CD4-positive, alpha-beta T cell (primary cell): ENCODE results near the gene DOCK9. TPM values are rescaled to one million over a fixed set of nuclear protein-coding genes. Genes with fewer than 3 reads are reported as not detected.

ENCODE experiments used
- ATAC-seq: fragments of 200-7000 bp; cut with Tn5 transposase; one replicate; pipeline ENCODE4 v1.10.0; 2022; ENCODE audit warnings: mild to moderate bottlenecking; ENCODE audit not compliant: poor library complexity
- CTCF ChIA-PET: fragments of 350-600 bp; sonication (Branson Sonifier 250); formaldehyde crosslinking; loops from one replicate; lab custom pipeline; 2021; ENCODE audit warnings: antibody characterized with exemption, inconsistent platforms; lab: Charles Lee
- POLR2A ChIA-PET: fragments of 350-600 bp; sonication (Branson Sonifier 250); formaldehyde crosslinking; loops from one replicate; lab custom pipeline; 2021; ENCODE audit warnings: antibody characterized with exemption, inconsistent platforms; lab: Charles Lee
- DNase-seq, 14 experiments: peaks; one replicate each; pipeline ENCODE4 v3.0.0-alpha.2; 2013 to 2020; ENCODE audit warnings: mixed read lengths in 2 of 14
- H3K27ac ChIP-seq, 2 donors: one replicate each; pipeline versions ENCODE4 v1.5.1 to v1.7.0; 2013; ENCODE audit warnings: low read length in 2 of 2, low read depth in 1 of 2, mild to moderate bottlenecking in 1 of 2
- H3K27me3 ChIP-seq, 2 experiments: 1 replicate in 1 of 2; 2 replicates in 1 of 2; pipeline versions ENCODE4 v1.6.1 to v1.7.0; 2013; ENCODE audit warnings: low read length in 2 of 2, control low read depth in 1 of 2, mild to moderate bottlenecking in 1 of 2, moderate library complexity in 1 of 2; ENCODE audit not compliant: insufficient read depth in 2 of 2, control insufficient read depth in 1 of 2
- H3K36me3 ChIP-seq: one replicate; pipeline ENCODE4 v1.6.1; 2013; ENCODE audit warnings: low read length, control low read depth; ENCODE audit not compliant: insufficient read depth
- H3K4me1 ChIP-seq: one replicate; pipeline ENCODE4 v1.6.1; 2013; ENCODE audit warnings: low read length, control low read depth; ENCODE audit not compliant: insufficient read depth
- H3K4me3 ChIP-seq: one replicate; pipeline ENCODE4 v1.5.1; 2013; ENCODE audit warnings: mild to moderate bottlenecking, low read length, moderate library complexity
- H3K9me3 ChIP-seq, 2 experiments: 1 replicate in 1 of 2; 2 replicates in 1 of 2; pipeline versions ENCODE4 v1.6.1 to v1.7.0; 2013; ENCODE audit warnings: low read length in 2 of 2, mild to moderate bottlenecking in 2 of 2, control low read depth in 1 of 2, moderate library complexity in 1 of 2; ENCODE audit not compliant: control insufficient read depth in 1 of 2, insufficient read depth in 1 of 2
- H3K27ac Mint-ChIP-seq: one replicate; pipeline ENCODE4 v1.8.0; 2020; ENCODE audit warnings: mixed read lengths
- H3K27me3 Mint-ChIP-seq: one replicate; pipeline ENCODE4 v1.8.0; 2021; ENCODE audit warnings: mixed read lengths
- H3K36me3 Mint-ChIP-seq: one replicate; pipeline ENCODE4 v1.8.0; 2021; ENCODE audit warnings: low read depth, mixed read lengths
- H3K4me1 Mint-ChIP-seq: one replicate; pipeline ENCODE4 v1.8.0; 2021; ENCODE audit warnings: low read depth, mixed read lengths
- H3K4me3 Mint-ChIP-seq: one replicate; pipeline ENCODE4 v1.8.0; 2020; ENCODE audit warnings: mild to moderate bottlenecking, mixed read lengths
- H3K9me3 Mint-ChIP-seq: one replicate; pipeline ENCODE4 v1.8.0; 2020; ENCODE audit warnings: mixed read lengths
- intact Hi-C, 2 experiments: fragments of 100-400 bp; cut with DNase I in 1 of 2; cut with micrococcal nuclease in 1 of 2; formaldehyde crosslinking; loops; one replicate each; pipeline versions ENCODE4 v1.15.1 to v1.9.0; 2023 to 2025; cut with DNase I, micrococcal nuclease
- total RNA-seq, 174 experiments: library from RNA in 2 of 174; stranded (reverse) in 2 of 174; gene quantifications; one replicate each; pipeline ENCODE4 v1.2.3 and lab custom pipeline; 2021 to 2026
- TF ChIP-seq, protein P1 (sequence below): fragments of 200-600 bp; IDR thresholded peaks from one replicate; pipeline ENCODE4 v1.8.0; 2022; ENCODE audit warnings: antibody characterized with exemption, mild to moderate bottlenecking

The DOCK9 gene
- total RNA-seq, 2 experiments from 2014 or later = 76.3 to 79.3 TPM

DNA sequence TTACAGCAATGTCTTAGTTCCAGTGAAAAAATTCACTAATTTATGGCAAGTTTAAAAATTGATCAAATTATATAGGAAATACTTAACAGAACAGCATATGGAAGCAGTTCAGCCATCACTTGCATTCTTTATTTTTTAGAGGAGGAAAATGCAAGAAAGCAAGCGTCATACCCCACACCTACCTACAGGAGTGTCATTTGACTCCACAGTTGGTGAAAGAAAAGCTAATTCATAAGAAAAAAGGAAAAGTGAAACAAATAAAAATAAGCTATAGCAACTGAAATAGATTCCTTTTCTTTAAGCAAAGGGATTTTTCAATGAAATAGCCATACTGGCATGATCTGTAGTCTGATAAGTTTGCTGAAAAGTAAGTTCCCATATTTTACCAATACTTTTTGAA, 111.0 kb downstream of the DOCK9 start:
- H3K9me3 Mint-ChIP-seq = no peaks in the 10 kb centered on the region
- H3K36me3 Mint-ChIP-seq = peaks cover 100% of the 10 kb centered on the region
- H3K27me3 ChIP-seq = no peaks in the 10 kb centered on the region
- DNase-seq = no peak
- POLR2A ChIA-PET = interaction anchor here (0.5 kb wide), 1 partner anchor 96 kb away, joined by 4 read pairs; no protein-coding TSS in a partner anchor
- no peaks in the 10 kb centered on the region for H3K27me3 Mint-ChIP-seq
- ATAC-seq = no peak
- H3K27ac Mint-ChIP-seq = no peak overlapping the region
- H3K27ac ChIP-seq = no peak overlapping the region
- H3K9me3 ChIP-seq = no peaks in the 10 kb centered on the region
- no peak overlapping the region for H3K4me3 ChIP-seq
- TF ChIP-seq, protein P1, sequence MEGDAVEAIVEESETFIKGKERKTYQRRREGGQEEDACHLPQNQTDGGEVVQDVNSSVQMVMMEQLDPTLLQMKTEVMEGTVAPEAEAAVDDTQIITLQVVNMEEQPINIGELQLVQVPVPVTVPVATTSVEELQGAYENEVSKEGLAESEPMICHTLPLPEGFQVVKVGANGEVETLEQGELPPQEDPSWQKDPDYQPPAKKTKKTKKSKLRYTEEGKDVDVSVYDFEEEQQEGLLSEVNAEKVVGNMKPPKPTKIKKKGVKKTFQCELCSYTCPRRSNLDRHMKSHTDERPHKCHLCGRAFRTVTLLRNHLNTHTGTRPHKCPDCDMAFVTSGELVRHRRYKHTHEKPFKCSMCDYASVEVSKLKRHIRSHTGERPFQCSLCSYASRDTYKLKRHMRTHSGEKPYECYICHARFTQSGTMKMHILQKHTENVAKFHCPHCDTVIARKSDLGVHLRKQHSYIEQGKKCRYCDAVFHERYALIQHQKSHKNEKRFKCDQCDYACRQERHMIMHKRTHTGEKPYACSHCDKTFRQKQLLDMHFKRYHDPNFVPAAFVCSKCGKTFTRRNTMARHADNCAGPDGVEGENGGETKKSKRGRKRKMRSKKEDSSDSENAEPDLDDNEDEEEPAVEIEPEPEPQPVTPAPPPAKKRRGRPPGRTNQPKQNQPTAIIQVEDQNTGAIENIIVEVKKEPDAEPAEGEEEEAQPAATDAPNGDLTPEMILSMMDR = no peak
- H3K4me3 Mint-ChIP-seq = no peak overlapping the region
- CTCF ChIA-PET = interaction anchor here (1.5 kb wide), 1 partner anchor 17 kb away, joined by 4 read pairs; no protein-coding TSS in a partner anchor
- H3K4me1 ChIP-seq = no peaks in the 10 kb centered on the region
- intact Hi-C loops = no loop called here
- H3K36me3 ChIP-seq = peaks cover 77% of the 10 kb centered on the region
- H3K4me1 Mint-ChIP-seq = peaks cover 10% of the 10 kb centered on the region

DNA sequence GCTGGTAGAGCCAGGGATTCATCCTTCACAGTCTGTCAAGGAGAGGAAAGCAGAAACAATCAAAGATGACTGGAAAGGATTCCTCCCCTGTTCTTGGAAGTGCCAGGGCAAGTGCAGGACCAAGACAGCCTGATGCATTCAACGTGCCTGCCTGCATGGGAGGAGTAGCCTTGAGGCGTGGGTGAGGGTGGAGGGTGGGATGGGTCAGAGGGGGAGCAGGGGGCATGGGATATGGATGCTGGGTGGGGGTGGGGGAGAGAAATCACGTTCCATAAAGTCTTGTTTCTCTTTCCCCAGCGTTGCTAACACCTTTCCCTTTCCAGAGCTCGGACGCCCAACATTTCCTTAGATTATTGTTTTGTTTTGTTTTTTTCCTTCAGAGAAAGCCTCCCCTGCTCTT, 117.4 kb downstream of the DOCK9 start:
- CTCF ChIA-PET = no interaction called here
- no peaks in the 10 kb centered on the region for H3K9me3 ChIP-seq
- peaks cover 98% of the 10 kb centered on the region for H3K36me3 Mint-ChIP-seq

DNA sequence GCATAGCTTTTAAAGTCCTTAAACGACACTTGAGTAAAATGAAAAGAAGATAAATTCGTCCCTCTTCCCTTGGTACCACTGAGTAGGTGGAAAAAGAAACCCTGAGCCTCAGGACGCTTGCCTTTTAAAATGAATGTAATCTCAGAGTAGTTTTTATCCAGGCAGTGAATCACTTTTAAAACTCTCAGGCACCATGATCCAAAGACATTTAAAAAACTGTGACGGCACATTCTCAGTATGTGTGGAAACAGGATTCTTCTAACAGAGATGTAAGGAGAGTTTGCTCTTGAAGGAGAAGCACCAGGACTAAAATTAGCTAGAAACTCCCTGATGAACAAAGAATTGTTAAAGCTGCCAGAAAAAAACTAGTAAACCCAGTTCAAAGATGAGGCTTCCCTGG, 119.7 kb downstream of the DOCK9 start:
- H3K4me3 Mint-ChIP-seq = no peak overlapping the region
- TF ChIP-seq, protein P1 = no peak
- H3K36me3 ChIP-seq = peaks cover 86% of the 10 kb centered on the region
- intact Hi-C loops = no loop called here
- POLR2A ChIA-PET = no interaction called here
- H3K4me1 ChIP-seq = no peaks in the 10 kb centered on the region
- no peak overlapping the region for H3K4me3 ChIP-seq
- H3K9me3 Mint-ChIP-seq = no peaks in the 10 kb centered on the region
- CTCF ChIA-PET = no interaction called here
- no peak overlapping the region for H3K27ac Mint-ChIP-seq
- H3K4me1 Mint-ChIP-seq = no peaks in the 10 kb centered on the region
- no peaks in the 10 kb centered on the region for H3K9me3 ChIP-seq
- DNase-seq (no peak), ATAC-seq (no peak)
- no peaks in the 10 kb centered on the region for H3K27me3 Mint-ChIP-seq
- no peak overlapping the region for H3K27ac ChIP-seq
- H3K36me3 Mint-ChIP-seq = peaks cover 98% of the 10 kb centered on the region
- H3K27me3 ChIP-seq = no peaks in the 10 kb centered on the region

More for the DNA sequence above, 117.4 kb downstream of the DOCK9 start:
- Histone ChIP-seq H3K4me1 (no peaks in the 10 kb centered on the region), H3K36me3 (peaks cover 87% of the 10 kb centered on the region), H3K27me3 (no peaks in the 10 kb centered on the region), H3K27ac (no peak overlapping the region), H3K4me3 (no peak overlapping the region)
- TF ChIP-seq, protein P1 = no peak
- ATAC-seq (no peak), DNase-seq (no peak)
- intact Hi-C loops = no loop called here
- POLR2A ChIA-PET = no interaction called here
- Mint-ChIP-seq H3K27ac (no peak overlapping the region), H3K4me3 (no peak overlapping the region), H3K9me3 (no peaks in the 10 kb centered on the region), H3K4me1 (no peaks in the 10 kb centered on the region), H3K27me3 (no peaks in the 10 kb centered on the region)
